Activated CD4-positive, alpha-beta T cell treated with anti-CD3 and anti-CD28 coated beads for 1 hour (primary cell): ENCODE measurements around the gene CHI3L2.
"Not testable (repeated sequence)": the region's sequence is repeated elsewhere in the genome, so short reads cannot be mapped to it uniquely, and the experiment has no call there.

Experiments
- DNase-seq: peaks from one replicate; pipeline ENCODE4 v3.0.0-alpha.2; 2020

The CHI3L2 gene

DNA sequence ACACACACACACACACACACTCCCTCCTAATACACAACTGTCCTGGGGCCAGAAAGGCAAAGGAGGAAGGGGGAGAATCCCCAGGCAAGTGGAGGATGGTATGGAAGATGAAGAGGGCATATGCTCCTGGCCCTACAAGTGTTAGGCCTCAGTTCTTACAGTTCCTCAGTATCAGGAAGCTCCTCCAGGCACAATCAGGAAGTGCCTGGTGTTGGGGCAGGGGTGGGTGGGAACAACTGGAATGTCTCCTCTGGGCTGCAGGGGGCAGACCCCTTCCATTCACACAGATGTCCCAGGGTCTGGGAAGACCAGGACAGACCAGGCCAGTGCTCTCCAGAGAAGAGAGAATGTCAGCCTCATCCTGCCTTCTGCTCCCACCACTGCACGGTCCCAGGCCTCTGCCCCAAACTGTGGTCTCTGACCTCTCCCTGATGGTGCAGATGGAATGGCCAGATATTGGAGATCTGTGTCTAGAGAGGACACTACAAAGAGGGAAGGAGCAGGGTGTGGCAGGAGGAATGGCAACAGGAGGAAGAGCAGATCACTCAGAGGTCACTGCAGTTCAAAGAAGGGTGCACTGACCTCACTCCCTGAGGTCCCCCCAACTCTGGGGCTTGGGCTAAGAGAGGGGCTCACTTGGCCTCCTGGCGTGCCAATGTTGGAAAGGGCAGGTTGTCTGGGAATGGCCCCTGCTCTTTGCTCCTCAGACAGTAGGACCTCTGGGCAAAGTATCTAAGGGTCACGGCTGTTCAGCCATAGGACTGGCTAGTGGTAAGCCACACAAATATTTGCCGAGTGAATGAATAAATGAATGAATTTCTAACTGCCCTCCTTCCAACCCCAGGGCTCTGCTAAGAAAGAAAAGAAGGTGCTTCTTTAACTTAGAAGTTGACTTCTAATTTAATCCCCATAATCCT, 24.5 kb upstream of the CHI3L2 start:
- DNase-seq: no peak

DNA sequence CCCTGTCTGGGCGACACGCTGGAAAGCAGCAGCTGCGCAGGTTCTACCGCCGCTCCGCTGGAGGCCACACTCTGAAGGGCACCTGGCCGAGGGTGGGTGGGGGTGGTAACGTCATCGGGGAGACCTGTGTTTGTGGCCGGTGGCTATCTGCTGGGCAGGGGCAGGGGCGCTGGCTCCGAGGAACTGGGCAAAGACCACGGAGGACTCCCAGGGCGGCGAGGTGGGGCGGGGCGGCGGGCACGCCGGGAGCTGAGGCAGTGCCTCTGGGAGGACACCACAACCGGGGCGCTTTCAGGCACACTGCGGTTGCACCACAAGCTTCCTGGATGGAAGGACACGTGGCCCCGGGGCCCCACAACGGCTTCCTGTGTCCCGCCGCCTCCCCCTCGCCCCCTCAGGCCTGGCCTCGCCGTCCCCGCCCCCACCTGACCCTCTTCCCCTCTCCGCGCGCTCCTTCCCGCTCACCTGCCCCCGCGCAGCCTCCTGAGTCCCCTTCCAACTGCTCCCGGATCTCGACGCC, 23.8 kb upstream of the CHI3L2 start:
- peak; percentile 73 for DNase-seq

DNA sequence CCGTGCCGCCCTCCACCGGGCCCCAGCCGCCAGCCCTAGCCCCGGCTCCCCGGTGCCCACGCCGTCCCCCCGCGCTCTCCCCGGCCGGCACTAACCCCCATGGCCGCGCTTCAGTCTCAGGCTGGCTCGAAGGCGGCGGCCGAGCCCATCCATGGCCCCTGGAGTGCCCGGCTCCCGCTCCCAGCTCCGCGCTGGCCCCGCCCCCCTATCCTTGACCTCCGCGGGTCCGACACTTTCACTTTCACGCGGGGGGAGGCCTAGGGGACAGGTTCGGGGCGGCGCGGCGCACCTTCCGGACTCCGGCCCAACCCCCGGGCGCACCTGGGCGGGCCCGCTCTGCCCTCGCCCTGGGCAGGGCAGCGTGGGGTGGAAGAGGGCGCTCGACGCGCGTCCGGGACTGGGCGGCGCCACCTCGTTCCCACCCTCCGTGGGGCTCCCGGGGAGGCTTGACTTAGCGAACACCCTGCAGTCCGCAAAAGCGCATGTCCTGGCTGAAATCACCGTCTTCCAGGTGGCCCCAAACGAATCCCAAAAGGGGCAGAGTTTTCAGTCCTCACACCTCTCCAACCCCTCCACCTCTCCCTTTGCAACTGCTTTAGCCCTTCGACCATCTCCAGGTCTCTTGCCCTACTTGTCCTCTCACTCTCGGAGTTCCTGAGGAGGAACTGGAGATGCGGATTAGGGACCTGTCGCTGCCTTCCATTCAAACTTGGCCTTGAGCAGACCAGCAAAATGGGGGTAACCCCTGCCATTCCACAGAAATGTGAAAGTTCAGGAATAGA, 23.1 kb upstream of the CHI3L2 start:
- DNase-seq: peak; percentile 66

DNA sequence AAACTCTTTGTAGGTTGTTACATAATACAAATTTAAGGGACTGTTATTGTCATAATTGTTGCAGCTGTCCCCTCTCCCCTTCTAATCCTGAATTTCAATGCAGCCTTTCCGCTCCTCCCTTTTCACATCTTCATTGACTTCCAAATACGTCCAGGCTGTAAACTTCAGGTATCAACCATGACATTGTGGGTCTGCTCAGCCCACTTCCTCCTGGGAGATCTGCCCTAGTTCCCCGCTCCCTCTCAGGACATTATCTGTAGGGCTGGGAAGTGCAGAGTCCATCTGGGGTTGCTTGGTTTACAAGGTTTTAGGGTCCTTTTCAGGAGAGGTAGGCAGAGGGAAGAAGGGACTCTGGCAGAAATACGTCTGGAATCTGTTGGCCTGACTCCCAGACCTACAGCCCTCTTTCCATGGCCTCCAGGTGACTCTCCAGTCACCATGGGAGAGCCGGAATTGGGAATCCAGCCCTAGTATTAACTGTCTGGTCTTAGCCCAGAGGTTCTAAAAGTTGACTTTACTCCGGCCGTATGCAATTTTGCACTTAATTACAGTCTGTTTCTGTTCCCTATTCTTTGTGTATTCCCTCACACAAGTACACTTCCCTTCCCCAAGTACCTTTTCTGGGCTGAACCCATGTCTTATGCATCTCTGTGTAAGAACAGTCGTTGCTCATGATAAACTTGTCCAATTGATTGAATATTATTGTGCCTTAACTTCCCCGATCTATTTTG, 22.4 kb upstream of the CHI3L2 start:
- no peak for DNase-seq

DNA sequence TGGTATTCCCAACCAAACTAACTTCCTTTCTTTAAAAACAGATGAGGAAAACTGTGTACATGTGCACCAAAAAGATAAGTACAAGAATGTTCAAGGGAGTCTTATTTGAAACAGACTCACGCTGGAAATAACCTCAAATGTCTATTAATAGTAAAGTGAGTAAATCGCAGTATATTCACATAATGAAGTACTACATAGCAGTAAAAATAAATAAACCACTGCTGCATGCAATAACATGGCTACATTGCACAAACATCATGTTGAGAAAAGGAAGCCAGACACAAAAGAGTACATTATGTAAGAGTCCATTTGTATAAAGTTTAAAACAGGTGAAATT, 21.8 kb upstream of the CHI3L2 start:
- DNase-seq: no peak

DNA sequence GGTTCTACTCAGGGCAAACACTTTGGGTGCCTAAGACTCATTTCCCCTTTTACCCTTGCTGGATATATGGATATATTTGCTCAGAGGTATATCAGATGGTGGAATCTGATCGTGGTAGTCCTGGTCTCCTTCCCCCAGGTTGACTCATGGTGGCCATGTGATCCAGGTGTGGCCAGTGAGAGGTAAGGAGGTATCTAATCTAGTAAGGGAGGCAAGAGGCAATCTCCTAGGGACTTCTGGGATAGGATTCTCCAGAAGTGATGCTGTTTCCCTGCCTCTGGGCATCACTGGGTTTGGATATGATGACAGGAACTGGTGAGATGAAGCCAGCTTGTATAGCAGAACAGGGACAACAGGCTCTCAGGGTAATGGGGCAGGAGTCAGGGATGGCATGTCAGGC, 18.6 kb upstream of the CHI3L2 start:
- DNase-seq: no peak

DNA sequence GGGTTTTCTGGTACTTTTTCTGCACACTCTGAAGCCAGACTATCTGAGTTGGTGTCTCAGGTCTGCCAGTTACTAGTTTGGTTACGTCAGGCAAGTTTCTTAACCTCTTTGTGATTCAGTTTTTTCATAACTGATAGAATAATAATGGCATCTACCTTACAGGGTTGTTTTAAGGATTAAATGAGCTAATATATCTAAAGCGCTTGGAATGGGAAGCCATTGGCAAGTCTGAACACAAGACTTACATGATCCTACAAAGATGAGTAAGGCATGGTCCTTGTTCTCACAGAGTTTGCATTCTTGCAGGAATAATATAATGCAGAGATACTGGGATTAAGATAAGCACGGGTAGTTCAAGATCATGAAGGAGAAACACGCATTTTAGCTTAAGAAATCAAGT, 17.9 kb upstream of the CHI3L2 start:
- DNase-seq: no peak

DNA sequence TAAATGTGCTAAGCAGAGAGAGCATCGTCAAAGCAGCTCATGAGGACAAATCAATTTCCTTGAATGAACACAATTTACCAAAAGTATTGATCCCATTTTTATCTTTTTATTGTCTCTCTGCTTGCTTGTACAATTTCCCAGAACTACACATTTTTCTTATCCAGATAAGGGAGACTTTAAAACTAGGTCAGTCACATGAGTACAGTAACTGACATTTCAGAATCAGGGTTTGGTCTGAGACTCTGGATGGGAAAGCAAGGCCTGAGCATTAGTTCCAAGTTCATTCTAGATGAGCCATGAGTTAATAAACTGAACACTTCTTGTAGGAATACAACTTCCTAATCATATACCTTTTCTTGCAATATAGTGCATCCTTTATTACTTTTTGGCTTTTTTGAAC, 15.6 kb upstream of the CHI3L2 start:
- no peak for DNase-seq

DNA sequence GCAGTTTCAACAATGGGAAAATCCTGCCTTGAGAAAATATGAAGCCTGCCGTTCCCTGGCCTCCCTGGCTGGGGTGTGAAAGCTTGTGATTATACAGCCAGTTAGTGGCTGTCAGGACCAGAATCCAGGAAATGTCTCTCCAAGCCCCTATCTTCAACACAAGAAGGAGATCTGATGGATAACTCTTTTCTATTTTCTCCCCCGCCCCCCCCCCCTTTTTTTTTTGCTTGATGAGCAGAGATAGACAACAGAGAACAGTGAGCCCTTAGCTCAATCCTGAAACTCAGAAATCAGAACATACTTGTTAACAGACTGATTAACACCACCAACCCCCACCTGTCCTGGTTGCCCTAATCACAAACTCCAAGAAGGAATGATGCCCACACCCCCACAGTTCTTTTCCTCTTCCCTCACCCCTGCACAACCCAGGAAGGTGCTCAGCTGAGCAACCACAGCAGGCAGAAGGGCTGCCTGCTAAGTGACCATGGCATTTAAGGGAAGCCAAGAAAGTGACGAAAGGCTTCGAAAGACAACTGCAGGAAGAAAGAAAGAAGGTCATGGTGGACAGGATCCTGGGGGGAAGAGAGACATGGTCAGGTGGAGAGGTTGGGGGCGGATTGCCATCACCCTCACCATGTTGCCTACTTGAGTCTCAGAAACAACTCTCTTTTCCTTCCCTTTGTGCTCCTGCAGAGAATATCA, 14.7 kb upstream of the CHI3L2 start:
- DNase-seq: no peak

DNA sequence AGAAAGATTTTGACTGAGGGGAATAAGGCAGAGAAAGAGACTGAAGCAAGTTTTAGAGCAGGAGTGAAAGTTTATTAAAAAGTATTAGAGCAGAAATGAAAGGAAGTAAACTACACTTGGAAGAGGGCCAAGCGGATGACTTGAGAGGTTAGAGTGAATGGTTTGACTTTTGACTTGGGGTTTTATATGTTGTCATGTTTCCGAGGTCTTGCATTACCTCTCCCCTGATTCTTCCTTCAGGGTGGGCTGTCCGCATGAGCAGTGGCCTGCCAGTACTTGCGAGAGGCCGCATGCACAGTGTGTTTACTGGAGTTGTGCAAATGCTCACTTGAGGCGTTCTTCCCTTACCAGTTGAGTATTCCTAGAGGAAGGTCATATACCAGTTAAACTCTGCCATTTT, 14.1 kb upstream of the CHI3L2 start:
- no peak for DNase-seq

DNA sequence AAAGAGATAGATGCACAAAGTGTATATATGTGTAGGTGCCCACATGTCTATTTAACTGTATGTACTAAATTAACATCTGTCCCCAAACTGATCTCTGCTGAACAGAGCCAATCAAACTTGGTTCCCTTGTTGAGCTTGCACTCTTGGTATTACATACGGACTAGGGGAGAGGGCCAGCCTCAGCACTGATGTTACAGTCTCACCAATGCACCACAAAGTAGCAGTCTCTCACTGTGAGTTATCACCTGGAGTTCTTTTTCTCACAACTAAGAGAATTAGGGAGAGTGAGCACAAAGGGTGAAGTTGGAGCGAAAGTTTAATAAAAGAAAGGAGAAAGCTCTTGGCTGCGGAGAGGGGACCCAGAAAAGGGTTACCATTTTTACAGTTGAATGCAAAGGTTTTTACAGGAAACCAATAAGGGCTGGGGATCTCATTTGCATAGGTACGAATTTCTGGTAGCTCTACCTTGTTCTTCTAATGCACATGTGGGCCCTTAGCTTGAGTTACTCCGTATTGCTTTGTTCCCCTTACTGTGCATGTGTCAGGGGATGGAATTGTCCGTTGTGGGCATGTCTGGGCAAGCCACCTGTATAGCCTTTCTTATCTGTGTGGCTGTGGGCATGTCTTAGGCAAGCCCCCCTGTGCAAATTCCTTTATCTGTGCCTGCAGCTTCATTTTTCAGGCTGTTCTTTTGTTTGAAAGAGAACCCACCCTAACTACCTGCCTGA, 13.3 kb upstream of the CHI3L2 start:
- DNase-seq: no peak

DNA sequence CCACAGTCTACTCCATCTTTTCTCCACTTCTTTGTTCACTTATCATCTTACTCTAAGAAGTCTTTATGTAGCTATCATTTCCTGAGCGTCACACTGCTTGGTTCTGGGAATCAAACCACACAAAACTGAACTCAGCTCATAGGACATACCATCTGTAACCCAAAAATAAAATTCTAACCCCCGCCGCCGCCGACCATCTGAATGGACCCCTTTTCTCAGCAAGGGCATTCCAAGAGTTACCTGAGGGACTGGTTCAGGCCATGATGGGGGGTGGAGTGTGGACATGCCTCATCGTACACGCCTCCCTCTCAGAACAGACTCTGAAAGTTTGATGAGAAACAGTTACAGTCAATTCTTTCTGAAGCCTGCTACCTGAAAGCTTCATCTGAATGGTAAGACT, 12.6 kb upstream of the CHI3L2 start:
- DNase-seq: peak; percentile 46

DNA sequence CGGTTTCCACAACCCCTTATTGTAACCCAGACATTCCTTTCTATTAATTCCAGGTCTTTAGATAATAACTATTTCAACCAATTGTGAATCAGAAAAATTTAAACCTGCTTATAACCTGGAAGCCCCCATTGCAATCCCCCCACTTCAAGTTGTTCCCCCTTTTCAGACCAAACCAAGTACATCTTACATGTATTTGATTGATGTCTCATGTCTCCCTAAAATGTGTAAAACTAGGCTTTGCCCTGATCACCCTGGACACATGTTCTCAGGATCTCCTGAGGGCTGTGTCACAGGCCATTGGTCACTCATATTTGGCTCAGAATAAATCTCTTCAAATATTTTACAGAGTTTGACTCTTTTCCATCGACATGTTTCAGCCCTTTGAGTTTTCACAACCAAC, 12.2 kb upstream of the CHI3L2 start:
- not testable (repeated sequence) for DNase-seq

DNA sequence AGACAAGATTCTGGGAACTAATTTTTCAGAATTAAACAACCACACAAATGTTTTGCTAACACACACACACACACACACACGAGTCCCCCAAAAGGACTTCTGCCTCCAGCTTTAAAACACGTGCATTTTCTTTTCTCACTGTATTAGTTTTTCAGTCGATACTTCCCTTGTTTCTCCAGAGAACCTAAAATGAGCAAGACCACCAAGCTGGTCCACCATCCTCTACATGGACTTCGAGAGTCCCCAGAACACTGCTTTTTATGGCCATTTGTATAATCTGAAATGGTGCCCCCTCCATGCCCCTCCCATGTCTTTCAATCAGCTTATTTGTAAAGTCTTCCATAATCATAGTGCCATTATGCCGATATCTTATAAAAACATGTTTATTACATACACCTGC, 10.8 kb upstream of the CHI3L2 start:
- DNase-seq: no peak

DNA sequence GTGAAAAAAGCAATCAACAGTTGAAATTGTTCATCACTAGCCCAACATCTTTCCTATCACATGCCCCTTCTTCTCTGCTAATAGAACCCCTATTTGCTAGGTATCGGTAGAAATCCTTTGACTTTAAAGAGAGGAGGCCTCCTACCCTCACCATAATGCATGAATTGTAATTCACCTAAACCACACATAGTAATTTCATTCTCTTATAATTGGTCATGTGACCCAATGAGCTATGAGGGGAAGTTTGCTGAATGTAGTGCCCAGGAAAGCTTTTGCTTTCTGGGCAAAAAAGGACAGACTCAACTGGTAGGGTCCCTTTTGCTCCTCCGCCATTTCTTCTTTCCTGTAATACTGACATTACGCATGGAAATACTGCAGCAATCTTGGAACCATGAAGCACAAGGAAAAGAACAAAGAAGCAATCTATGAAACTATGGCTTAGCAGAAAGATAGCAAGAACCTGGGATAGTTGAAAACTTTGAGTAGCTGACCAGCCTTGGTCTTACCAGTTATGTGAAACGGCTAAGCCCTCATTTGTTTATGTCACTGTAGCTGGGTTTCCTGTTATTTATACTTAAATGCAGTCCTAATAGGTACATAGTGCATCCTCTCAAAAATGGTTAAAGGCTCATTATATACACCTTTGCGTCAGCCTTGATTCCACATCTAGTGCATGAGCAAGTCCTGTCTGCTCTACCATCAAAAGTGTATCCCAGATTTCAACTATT, 10.2 kb upstream of the CHI3L2 start:
- DNase-seq: no peak

DNA sequence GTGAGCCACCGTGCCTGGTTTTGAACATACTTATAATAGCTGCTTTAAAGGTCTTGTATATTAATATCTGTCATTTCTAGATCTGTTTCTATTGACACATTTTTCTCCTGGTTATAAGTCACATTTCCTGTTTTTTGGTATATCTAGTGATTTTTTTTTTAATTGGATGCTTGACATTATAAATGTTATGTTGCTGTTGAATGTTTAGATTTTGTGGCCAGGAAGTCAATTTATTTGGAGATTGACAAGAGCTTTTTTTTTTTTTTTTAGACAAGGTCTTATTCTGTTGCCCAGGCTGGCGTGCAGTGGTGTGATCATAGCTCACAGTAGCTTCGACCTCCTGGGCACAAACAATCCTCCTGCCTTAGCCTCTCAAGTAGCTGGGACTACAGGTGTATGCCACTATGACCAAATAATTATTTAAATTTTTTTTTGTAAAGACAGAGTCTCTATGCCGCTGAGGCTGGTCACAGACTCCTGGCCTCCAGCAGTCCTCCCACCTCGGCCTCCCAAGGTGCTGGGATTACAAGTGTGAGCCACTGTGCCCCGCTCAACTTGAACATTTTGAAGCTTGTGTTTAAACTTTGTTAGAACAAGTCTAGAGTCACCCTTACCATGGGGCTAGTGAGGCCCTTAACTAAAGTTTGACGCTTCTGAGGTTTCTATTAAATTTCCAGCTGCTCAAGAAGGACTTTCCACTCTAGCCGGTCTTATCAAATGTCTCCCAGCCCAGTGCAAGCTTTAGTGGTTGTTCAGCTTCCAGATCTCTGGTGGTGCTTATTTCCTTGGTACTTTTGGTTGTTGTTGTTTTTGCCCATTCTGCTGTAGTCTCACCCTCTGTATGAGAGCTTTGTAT, 8.6 kb upstream of the CHI3L2 start:
- no peak for DNase-seq

DNA sequence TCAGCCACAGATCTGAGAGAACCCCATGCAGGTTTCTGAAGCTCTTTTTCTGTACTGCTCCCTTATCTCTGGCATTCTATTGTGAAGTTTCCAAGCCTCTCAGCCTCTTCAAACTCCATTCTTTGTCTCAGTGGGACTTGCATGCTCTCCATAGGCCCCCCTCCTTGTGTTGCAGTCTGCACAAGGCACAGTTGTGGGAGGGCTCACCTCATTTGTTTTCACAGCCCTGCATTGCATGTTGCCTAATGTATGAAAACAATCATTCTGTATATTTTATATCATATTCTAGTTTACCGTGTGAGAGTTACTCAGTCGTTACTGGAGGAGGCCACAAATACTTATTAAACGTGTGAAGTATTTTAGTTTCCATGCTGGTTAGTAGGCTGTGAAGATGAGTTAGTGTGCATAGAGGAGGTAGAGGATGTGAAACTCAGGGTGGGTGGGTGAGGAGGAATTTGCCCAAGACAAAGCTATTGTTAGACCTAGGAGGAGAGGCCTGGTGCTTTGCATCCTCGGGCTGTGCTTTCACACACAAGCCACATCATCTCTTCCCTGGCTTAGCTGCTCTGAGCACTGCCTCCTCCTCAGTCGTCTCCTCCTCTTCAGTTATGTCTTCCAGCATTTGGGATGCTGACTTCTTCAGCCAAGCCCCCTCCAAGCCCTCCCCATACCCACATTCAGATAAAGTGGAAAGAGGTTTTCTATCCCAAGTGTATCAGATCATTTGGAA, 7.8 kb upstream of the CHI3L2 start:
- DNase-seq: no peak

DNA sequence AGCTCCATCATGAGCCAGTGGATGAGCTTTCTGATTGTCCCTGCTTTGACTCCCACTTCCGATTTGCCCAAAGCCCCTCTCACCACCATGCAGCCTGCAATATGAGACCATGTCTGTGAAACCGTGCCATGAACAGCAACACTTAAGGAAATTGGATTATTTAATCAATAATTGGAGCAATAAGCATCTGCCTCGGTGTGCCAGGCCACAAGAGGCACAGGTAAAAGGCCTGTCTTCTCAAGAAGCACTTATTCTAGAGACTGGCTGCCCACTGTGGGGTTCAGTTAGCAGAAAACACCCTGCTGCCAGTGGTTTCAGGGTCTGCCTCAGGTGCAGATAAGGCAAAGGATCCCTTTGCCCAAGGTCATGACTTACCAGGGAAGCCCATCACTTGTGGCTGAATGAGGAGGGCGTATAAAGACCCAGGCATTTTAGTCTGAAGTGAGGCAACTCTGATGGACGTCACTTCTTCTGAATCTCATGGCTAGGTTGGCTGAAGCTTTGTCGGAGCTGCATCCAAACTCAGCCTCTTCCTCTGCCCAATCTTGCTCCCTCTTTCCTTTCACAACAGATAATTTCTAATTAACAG, 7.1 kb upstream of the CHI3L2 start:
- no peak for DNase-seq

DNA sequence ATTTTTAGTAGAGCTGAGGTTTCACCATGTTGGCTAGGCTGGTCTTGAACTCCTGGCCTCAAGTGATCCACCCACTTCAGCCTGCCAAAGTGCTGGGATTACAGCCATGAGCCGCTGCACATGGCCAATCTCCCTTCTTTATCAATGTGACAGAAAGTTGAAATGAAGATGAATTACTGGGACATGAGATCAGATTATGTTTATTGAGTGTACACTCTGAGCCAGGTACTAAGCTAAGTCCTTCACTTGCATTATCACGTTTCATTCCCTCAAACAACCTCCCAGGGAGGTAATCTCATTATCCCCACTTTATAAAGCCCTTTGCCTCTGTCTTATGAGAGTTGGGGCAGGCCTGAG, 6.3 kb upstream of the CHI3L2 start:
- no peak for DNase-seq
